Measurements from ENCODE around the gene IMPA2.

The IMPA2 gene

GRCh38 chr18:11955239-11956029, 25.9 kb upstream of the IMPA2 start (continued):
- TF ChIP-seq, protein P1, sequence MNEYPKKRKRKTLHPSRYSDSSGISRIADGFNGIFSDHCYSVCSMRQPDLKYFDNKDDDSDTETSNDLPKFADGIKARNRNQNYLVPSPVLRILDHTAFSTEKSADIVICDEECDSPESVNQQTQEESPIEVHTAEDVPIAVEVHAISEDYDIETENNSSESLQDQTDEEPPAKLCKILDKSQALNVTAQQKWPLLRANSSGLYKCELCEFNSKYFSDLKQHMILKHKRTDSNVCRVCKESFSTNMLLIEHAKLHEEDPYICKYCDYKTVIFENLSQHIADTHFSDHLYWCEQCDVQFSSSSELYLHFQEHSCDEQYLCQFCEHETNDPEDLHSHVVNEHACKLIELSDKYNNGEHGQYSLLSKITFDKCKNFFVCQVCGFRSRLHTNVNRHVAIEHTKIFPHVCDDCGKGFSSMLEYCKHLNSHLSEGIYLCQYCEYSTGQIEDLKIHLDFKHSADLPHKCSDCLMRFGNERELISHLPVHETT (tag by site-specific recombination; IDR thresholded peaks at IDR 0.05): no peak
- TF ChIP-seq ZNF341 (tag by site-specific recombination; IDR thresholded peaks at IDR 0.05; ENCODE audit: low read depth): peak; percentile 20; the same call in 1 of the 2 replicates
- TF ChIP-seq GLIS1 (tag by site-specific recombination; IDR thresholded peaks at IDR 0.05): no peak
- TF ChIP-seq, protein P2, sequence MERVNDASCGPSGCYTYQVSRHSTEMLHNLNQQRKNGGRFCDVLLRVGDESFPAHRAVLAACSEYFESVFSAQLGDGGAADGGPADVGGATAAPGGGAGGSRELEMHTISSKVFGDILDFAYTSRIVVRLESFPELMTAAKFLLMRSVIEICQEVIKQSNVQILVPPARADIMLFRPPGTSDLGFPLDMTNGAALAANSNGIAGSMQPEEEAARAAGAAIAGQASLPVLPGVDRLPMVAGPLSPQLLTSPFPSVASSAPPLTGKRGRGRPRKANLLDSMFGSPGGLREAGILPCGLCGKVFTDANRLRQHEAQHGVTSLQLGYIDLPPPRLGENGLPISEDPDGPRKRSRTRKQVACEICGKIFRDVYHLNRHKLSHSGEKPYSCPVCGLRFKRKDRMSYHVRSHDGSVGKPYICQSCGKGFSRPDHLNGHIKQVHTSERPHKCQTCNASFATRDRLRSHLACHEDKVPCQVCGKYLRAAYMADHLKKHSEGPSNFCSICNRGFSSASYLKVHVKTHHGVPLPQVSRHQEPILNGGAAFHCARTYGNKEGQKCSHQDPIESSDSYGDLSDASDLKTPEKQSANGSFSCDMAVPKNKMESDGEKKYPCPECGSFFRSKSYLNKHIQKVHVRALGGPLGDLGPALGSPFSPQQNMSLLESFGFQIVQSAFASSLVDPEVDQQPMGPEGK (tag by site-specific recombination; IDR thresholded peaks at IDR 0.05): peak; percentile 46; the same call in 1 of the 2 replicates
- no peak for TF ChIP-seq HOXA7 (CRISPR knock-in tag; IDR thresholded peaks at IDR 0.05; ENCODE audit: borderline replicate concordance)
- peak; percentile 58 for TF ChIP-seq ZNF335 (tag by site-specific recombination; conservative IDR thresholded peaks at IDR 0.05)
- TF ChIP-seq ZNF146 (tag by site-specific recombination; IDR thresholded peaks at IDR 0.05): no peak
- no peak for TF ChIP-seq ZNF670 (tag by site-specific recombination; IDR thresholded peaks at IDR 0.05; ENCODE audit: low read depth)
- no peak for TF ChIP-seq ZNF302 (tag by site-specific recombination; IDR thresholded peaks at IDR 0.05; ENCODE audit: low read depth)
- TF ChIP-seq ZNF16 (tag by site-specific recombination; IDR thresholded peaks at IDR 0.05; ENCODE audit: low read depth): no peak
- TF ChIP-seq ZNF24 (tag by site-specific recombination; IDR thresholded peaks at IDR 0.05): no peak
- no peak for TF ChIP-seq SP7 (tag by site-specific recombination; IDR thresholded peaks at IDR 0.05)
- TF ChIP-seq ZBTB8A (tag by site-specific recombination; IDR thresholded peaks at IDR 0.05): peak; percentile 13; the same call in 1 of the 2 replicates
- TF ChIP-seq ZNF785 (tag by site-specific recombination; IDR thresholded peaks at IDR 0.05): no peak
- peak; percentile 80 for TF ChIP-seq ZNF398 (tag by site-specific recombination; IDR thresholded peaks at IDR 0.05)
- TF ChIP-seq KLF7 (tag by site-specific recombination; IDR thresholded peaks at IDR 0.05; ENCODE audit: borderline replicate concordance): no peak
- TF ChIP-seq BCL11A (tag by site-specific recombination; IDR thresholded peaks at IDR 0.05; ENCODE audit: low read depth): no peak
- TF ChIP-seq ZNF473 (tag by site-specific recombination; IDR thresholded peaks at IDR 0.05): no peak
- no peak for TF ChIP-seq HOXD13 (CRISPR knock-in tag; IDR thresholded peaks at IDR 0.05; ENCODE audit: borderline replicate concordance)
- TF ChIP-seq ZNF350 (tag by site-specific recombination; IDR thresholded peaks at IDR 0.05): no peak
- TF ChIP-seq CTCF (tag by site-specific recombination; IDR thresholded peaks at IDR 0.05): 0 out of 2 replicates have a peak, but pooled peaks have one; percentile 30
- no peak for TF ChIP-seq ZNF830 (tag by site-specific recombination; IDR thresholded peaks at IDR 0.05; ENCODE audit: low read depth)
- no peak for TF ChIP-seq ZNF626 (tag by site-specific recombination; IDR thresholded peaks at IDR 0.05)
- TF ChIP-seq, protein P3, sequence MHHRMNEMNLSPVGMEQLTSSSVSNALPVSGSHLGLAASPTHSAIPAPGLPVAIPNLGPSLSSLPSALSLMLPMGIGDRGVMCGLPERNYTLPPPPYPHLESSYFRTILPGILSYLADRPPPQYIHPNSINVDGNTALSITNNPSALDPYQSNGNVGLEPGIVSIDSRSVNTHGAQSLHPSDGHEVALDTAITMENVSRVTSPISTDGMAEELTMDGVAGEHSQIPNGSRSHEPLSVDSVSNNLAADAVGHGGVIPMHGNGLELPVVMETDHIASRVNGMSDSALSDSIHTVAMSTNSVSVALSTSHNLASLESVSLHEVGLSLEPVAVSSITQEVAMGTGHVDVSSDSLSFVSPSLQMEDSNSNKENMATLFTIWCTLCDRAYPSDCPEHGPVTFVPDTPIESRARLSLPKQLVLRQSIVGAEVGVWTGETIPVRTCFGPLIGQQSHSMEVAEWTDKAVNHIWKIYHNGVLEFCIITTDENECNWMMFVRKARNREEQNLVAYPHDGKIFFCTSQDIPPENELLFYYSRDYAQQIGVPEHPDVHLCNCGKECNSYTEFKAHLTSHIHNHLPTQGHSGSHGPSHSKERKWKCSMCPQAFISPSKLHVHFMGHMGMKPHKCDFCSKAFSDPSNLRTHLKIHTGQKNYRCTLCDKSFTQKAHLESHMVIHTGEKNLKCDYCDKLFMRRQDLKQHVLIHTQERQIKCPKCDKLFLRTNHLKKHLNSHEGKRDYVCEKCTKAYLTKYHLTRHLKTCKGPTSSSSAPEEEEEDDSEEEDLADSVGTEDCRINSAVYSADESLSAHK (tag by site-specific recombination; IDR thresholded peaks at IDR 0.05): no peak
- TF ChIP-seq ZBTB17 (tag by site-specific recombination; IDR thresholded peaks at IDR 0.05): no peak
- TF ChIP-seq PRDM6 (tag by site-specific recombination; IDR thresholded peaks at IDR 0.05): peak; percentile 35; the same call in 1 of the 2 replicates
- TF ChIP-seq PRDM1 (tag by site-specific recombination; IDR thresholded peaks at IDR 0.05): peak; percentile 44; the same call in 1 of the 2 replicates
- TF ChIP-seq WT1 (tag by site-specific recombination; IDR thresholded peaks at IDR 0.05): no peak

All from HEK293 (cell line).